Measurements from ENCODE around the gene MID2. TPM values are rescaled to one million over a fixed set of nuclear protein-coding genes. Genes with fewer than 3 reads are reported as not detected.
"Not testable (repeated sequence)": the region's sequence is repeated elsewhere in the genome, so short reads cannot be mapped to it uniquely, and the experiment has no call there.

Gene MID2
- total and polyA plus RNA-seq, 12 donors, result 3.5 to 55.4 (median 33.3) TPM

DNA sequence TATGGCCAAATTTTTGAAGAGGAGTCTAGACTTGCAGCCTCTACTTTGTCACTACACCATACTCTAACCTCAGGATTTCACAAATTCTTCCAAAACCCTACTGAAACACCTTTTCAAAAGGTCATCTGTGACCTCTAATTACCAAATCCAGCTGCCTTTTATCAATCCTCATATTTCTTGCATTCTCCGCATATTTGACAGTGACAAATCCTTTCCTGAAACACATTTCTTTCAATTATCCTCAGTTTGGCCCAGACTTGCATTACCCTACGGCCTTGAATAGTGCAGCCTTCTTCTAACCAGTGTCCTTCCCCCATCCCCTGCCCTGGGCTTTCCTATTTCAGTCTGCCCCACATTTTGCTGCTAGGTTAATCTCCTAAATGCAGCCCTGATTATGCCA, 25.5 kb downstream of the MID2 start:
- no peaks in the 10 kb centered on the region for H3K27me3 ChIP-seq
- H3K36me3 ChIP-seq (replicated peaks in 1 of 2), result no peaks in the 10 kb centered on the region
- intact Hi-C loops (cut with DNase I), result no loop called here
- H3K4me3 ChIP-seq, result no peak overlapping the region
- TF ChIP-seq POLR2A (IDR thresholded peaks at IDR 0.05), result no peak
- TF ChIP-seq, protein P1, sequence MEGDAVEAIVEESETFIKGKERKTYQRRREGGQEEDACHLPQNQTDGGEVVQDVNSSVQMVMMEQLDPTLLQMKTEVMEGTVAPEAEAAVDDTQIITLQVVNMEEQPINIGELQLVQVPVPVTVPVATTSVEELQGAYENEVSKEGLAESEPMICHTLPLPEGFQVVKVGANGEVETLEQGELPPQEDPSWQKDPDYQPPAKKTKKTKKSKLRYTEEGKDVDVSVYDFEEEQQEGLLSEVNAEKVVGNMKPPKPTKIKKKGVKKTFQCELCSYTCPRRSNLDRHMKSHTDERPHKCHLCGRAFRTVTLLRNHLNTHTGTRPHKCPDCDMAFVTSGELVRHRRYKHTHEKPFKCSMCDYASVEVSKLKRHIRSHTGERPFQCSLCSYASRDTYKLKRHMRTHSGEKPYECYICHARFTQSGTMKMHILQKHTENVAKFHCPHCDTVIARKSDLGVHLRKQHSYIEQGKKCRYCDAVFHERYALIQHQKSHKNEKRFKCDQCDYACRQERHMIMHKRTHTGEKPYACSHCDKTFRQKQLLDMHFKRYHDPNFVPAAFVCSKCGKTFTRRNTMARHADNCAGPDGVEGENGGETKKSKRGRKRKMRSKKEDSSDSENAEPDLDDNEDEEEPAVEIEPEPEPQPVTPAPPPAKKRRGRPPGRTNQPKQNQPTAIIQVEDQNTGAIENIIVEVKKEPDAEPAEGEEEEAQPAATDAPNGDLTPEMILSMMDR (IDR thresholded peaks at IDR 0.05), result no peak
- DNase-seq, result peak in 1 of 7 donors; percentile 5
- H3K4me1 ChIP-seq (replicated peaks in 1 of 2), result peaks cover 4 to 6% of the 10 kb centered on the region in 2 donors
- no peak overlapping the region for H3K27ac ChIP-seq
- WGBS, 4 donors, result 24 to 49% (median 34%) methylated on average over 2 of the region's 2 CpGs
- no peaks in the 10 kb centered on the region for H3K9me3 ChIP-seq (replicated peaks in 1 of 3)

DNA sequence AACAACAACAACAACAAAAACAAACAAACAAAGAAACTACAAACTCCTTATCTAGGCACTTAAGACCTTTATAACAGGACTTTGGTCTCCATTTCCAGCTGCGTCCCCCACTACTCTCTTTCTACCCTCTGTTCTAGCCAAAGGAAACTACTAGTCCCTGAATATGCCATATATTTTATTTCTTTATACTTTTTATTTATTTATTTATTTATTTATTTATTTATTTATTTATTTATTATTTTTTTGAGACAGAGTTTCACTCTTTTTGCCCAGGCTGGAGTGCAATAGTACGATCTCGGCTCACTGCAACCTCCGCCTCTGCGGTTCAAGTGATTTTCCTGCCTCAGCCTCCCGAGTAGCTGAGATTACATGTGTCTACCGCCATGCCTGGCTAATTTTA, 26.0 kb downstream of the MID2 start:
- H3K4me3 ChIP-seq, result not testable (repeated sequence)

DNA sequence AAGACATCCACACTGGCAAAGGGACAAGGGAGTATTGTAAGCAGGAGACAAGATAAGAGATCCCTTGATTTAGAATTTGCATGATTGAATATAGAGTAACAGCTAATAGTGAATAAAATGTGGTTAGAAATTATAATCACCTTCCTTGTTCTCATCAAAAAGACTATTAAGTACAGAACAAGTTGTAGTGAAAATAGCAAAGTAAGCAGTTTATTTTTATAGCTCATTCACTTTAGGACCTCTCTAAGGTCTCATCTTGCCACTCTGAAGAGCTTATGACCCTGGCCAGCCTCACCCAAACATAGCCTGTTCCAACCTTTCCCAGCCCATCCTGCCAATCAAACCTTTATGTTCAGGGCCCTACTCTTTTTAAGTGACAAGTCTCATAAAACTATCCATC, 30.6 kb downstream of the MID2 start:
- H3K27me3 ChIP-seq, result no peaks in the 10 kb centered on the region
- intact Hi-C loops (cut with DNase I), result no loop called here
- peaks cover 0 to 3% of the 10 kb centered on the region in 2 donors for H3K4me1 ChIP-seq (replicated peaks in 1 of 2)
- H3K4me3 ChIP-seq, result no peak overlapping the region
- H3K36me3 ChIP-seq (replicated peaks in 1 of 2), result no peaks in the 10 kb centered on the region
- H3K9me3 ChIP-seq (replicated peaks in 1 of 3), result no peaks in the 10 kb centered on the region
- TF ChIP-seq, protein P1 (IDR thresholded peaks at IDR 0.05), result no peak
- DNase-seq, result no peak
- no peak overlapping the region for H3K27ac ChIP-seq

More for the DNA sequence above, 26.0 kb downstream of the MID2 start:
- WGBS, 4 donors, result 83 to 98% (median 94%) methylated on average over 7 of the region's 7 CpGs
- intact Hi-C loops (cut with DNase I); H3K27ac ChIP-seq; H3K27me3 ChIP-seq; H3K4me1 ChIP-seq (replicated peaks in 1 of 2); DNase-seq; H3K36me3 ChIP-seq (replicated peaks in 1 of 2); H3K9me3 ChIP-seq (replicated peaks in 1 of 3): not testable (repeated sequence)

DNA sequence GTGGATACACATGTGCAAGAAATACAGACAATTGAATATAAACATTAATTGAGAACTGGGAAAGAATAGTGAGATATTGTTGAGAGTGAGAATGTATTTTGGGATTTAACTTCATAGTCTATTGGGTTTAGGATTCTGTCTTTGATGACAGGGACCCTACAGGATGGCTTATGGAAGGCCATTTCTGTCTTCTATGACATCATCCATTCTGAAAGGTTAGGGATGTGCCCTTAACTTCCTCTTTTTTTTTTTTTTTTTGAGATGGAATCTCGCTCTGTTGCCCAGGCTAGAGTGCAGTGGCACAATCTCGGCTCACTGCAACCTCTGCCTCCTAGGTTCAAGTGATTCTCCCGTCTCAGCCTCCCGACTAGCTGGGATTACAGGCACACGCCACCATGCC, 31.4 kb downstream of the MID2 start:
- WGBS, 4 donors, result 71 to 100% (median 88%) methylated on average over 3 to 5 of the region's 5 CpGs
- intact Hi-C loops (cut with DNase I); H3K4me1 ChIP-seq (replicated peaks in 1 of 2): not testable (repeated sequence)

DNA sequence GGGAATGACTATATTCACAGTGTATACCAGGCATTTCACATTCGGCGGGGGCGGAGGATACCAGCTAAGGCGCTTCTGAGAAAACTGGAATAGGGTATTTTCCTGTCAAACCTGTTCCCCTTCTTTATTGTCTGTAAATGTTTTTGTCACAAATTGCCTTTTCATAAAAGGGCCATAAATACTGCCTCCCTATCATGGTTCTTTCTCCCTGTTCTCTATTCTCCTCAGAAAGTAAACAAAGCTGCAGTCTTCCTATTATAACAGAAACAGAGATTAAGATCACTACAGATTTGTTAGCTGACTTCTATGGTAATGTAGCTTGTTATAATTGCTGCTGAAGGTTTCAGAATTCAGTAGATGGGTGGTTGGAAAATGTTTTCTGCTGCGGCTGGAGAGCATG, 32.2 kb downstream of the MID2 start:
- H3K36me3 ChIP-seq (replicated peaks in 1 of 2), result no peaks in the 10 kb centered on the region
- DNase-seq, result no peak
- TF ChIP-seq, protein P1 (IDR thresholded peaks at IDR 0.05), result no peak
- no peak for TF ChIP-seq POLR2A (IDR thresholded peaks at IDR 0.05)
- no peaks in the 10 kb centered on the region for H3K27me3 ChIP-seq
- no peak overlapping the region for H3K27ac ChIP-seq
- H3K4me3 ChIP-seq, result no peak overlapping the region
- WGBS, 4 donors, result 85 to 95% (median 88%) methylated on average over 5 of the region's 5 CpGs
- intact Hi-C loops (cut with DNase I), result no loop called here
- H3K4me1 ChIP-seq (replicated peaks in 1 of 2), result no peaks in the 10 kb centered on the region
- no peaks in the 10 kb centered on the region for H3K9me3 ChIP-seq (replicated peaks in 1 of 3)

More for the DNA sequence above, 31.4 kb downstream of the MID2 start:
- H3K9me3 ChIP-seq (replicated peaks in 1 of 3); H3K27me3 ChIP-seq; H3K36me3 ChIP-seq (replicated peaks in 1 of 2); H3K27ac ChIP-seq; DNase-seq; H3K4me3 ChIP-seq: not testable (repeated sequence)

Measured in adrenal gland (tissue), 12 donors.